ENCODE data around the gene CACNA1D. TPM values are rescaled to one million over a fixed set of nuclear protein-coding genes. Genes with fewer than 3 reads are reported as not detected.

CACNA1D gene
- total RNA-seq, 4 donors from 2014 or later = 0.85 to 0.88 TPM; not detected in 2

DNA sequence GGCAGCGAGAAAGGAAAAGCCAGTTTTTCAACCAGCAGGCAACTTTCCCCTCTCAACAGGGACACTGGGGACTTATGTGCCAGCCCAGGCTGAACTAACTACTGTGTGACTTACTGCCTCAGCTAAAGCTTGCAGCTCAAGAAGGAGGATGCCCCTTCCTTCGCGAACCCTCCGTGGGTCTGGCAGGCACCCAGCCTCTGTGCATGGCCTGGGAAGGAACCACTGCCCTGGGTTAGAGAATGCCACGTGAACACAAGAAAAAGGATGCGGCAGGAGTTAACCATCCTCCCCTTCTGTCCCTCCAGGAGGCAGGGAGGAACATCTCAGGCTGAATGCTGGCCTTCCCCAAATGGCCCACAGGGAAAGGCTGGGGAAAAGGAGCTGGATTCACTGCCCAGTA lies 322.8 kb downstream of the CACNA1D start:
- TF ChIP-seq CTCF (IDR thresholded peaks at IDR 0.05; ENCODE audit: low read depth) = no peak

- TF ChIP-seq CTCF (IDR thresholded peaks at IDR 0.05; ENCODE audit: low read depth) = no peak
Measured at GRCh38 chr3:53817809-53818208, 323.4 kb downstream of the CACNA1D start.

DNA sequence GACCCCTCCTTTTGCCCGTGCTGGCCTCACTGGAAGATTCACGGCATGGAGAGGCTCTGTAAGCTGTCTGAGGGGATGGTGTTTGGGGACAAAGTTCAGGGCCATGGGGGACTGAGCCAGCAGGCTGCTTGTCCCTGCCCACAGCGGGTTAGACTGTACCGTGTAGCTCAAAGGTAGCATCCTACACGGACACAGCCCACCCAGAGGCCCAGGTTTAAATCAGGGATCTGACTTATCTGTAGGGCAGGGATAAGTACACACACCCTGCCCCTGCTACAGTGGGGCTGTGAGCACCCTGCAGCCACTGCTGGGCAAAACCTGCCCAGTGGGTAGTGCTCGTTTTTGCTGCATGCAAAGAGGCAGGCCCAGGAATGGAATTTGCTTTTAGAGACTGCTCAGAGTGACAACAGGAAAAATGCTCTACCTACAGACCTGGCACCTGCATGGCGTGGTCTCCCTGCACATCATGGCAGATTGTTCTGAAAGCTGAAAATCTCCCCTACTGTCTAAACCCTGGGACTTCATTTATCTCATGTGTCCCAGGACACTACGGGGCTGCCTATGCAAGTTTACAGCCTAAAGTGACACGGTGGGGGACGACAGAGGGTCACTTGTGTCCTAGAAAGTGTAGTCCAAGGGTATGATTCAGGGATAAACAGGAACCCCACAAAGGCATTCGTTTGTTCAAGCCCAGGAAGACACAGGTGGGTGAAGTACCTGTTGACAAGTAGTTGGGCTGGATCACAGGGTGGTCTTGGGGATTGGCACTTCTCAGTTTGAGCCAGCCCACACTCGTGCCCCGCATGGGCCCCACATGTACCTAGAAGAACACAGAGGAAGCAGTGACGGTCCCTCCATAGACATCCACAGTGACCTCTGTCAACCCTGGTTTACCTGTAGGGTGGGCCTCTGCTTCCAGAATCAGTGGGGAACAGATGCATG lies 324.1 kb downstream of the CACNA1D start:
- no peak for TF ChIP-seq CTCF (IDR thresholded peaks at IDR 0.05; ENCODE audit: low read depth)

- TF ChIP-seq CTCF (IDR thresholded peaks at IDR 0.05; ENCODE audit: low read depth) = no peak
Measured at GRCh38 chr3:53819163-53819868, 324.9 kb downstream of the CACNA1D start.

GRCh38 chr3:53820084-53820483 lies 325.7 kb downstream of the CACNA1D start:
- no peak for TF ChIP-seq CTCF (IDR thresholded peaks at IDR 0.05; ENCODE audit: low read depth)

DNA sequence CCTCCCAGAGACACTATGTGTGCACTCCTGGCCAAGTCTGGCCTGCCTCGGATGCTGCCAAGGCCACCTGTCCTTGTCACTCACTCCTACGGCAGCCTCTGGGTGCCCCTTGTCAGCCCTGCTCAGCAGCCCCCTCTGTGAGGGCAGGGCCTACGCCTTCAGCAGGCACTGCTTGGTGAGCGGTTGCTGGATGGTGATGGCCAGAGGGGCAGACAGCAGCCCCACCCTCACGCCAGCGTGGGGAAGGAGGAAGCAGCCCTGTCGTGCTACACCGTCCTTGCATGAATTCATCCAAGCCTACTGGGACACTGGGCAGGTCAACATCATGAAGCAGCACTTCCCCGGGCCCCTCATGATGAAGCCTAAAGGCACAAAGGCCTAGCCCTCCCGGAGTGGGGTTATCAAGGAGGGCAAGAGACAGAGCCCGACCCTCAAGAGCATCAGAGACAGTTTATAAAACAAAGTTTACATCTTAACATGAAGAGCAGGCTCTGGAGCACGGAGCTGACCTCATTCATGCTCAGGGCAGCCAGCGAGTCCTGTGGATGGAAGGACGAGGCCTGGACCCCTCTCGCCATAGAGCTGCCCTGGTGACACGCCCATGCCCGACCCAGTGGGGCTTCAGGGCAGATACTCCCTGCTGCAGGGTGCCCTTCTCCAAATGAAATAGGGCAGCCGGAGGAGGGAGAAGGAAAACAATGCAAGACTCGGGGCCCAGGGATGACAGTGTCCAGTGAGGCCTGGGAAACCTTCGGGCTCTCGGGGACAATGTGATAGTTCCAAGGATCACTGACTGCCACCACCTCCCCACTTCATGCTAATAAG lies 326.6 kb downstream of the CACNA1D start:
- no peak for TF ChIP-seq CTCF (IDR thresholded peaks at IDR 0.05; ENCODE audit: low read depth)

Data from subcutaneous adipose tissue (tissue), 4 donors.